Ishikawa (cell line): ENCODE results near the gene SRA1.

Source experiments
- CEBPB ChIP-seq: IDR thresholded peaks from 2 replicates; pipeline ENCODE4 v1.6.1; 2012
- CREB1 ChIP-seq: IDR thresholded peaks from 2 replicates; pipeline ENCODE4 v1.6.1; 2012; ENCODE audit warnings: low read depth
- RAD21 ChIP-seq: IDR thresholded peaks from 2 replicates; pipeline ENCODE4 v1.6.1; 2012; ENCODE audit warnings: low read depth
- REST ChIP-seq: IDR thresholded peaks from 2 replicates; pipeline ENCODE4 v1.6.1; 2012; ENCODE audit warnings: low read depth, mild to moderate bottlenecking
- TAF1 ChIP-seq: IDR thresholded peaks from 2 replicates; pipeline ENCODE4 v1.6.1; 2012; ENCODE audit warnings: low read depth, mild to moderate bottlenecking
- TCF12 ChIP-seq: IDR thresholded peaks from 2 replicates; pipeline ENCODE4 v1.6.1; 2012; ENCODE audit warnings: low read depth
- TF ChIP-seq, protein P1 (sequence below): IDR thresholded peaks from 2 replicates; pipeline ENCODE4 v1.6.1; 2012

DNA sequence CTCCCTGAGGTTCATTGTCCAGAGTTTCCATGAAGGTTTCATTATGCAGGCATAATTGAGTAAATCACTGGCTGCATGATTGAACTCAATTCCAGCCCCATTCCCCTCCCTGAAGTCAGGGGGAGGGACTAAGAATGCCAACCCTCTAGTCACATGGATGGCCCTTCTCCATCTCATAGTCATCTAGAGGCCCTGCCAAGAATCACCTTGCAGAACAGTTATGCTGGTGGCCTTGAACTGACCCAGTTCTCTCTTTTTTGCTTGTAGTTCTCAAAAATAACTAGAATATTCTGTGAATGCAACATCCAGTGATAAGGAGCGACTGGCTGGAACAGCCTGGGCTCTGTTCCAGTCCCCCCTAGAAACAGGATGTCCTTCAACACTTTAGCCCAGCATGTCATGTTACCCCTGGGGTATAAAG, 39.1 kb upstream of the SRA1 start:
- TF ChIP-seq TAF1, result no peak
- TF ChIP-seq RAD21, result no peak
- TF ChIP-seq REST, result no peak
- TF ChIP-seq TCF12, result no peak
- no peak for TF ChIP-seq CREB1
- TF ChIP-seq CEBPB, result no peak
- TF ChIP-seq, protein P1, sequence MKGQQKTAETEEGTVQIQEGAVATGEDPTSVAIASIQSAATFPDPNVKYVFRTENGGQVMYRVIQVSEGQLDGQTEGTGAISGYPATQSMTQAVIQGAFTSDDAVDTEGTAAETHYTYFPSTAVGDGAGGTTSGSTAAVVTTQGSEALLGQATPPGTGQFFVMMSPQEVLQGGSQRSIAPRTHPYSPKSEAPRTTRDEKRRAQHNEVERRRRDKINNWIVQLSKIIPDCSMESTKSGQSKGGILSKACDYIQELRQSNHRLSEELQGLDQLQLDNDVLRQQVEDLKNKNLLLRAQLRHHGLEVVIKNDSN, result peak; percentile 52; the same call in 1 of the 2 replicates
